D341Med (cell line): Measurements from ENCODE around the gene SPEM2.

Experiments
- DNase-seq: peaks from one replicate; pipeline ENCODE4 v3.0.0; 2012; ENCODE audit warnings: low spot score

SPEM2 gene

DNA sequence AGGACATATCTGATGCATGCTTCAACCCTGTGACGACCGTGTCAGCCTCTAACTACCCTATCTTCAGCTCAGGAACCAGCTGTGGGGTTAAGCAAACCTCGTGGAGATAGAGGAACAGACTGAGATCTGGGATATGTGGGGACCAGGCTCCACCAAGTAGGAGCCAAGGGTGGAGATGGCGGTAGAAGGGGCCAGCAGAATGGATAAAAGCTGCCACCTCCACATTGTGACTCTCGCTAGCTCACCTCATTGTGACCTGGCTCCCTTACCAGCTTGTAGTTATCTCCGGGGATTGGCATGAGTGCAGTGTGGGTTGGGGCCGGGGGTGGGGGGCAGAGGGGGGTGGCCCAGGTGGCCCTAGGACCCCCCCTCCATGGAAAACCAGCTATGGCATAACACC lies at the start of gene SPEM2:
Gene SPEM2 (plus strand): TSS at position 301 of the 400 bp plus-strand sequence. CDS start 73 bp downstream, at position 374.
- no peak for DNase-seq

GRCh38 chr17:7379134-7379533 lies 46.3 kb upstream of the SPEM2 start:
- DNase-seq: no peak

DNA sequence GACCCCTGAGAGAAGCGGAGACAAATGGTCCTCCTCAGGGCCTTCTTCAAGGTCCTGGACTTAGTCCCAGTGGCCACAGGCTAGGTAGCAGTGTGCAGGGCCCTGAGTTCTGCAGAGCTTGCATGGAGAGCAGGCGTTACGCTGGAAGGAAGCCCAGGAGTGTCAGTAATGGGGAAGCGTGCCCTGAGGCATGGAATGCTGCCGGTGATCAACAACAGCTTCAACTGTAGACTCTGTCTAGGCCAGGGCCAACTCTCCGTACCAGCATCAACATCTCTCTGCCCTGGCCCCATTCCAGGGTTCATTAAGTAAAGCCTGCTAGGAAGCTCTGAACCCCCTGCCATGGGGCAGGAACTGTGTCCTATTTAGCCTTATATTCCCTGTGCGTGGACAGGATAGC lies 45.1 kb upstream of the SPEM2 start:
- DNase-seq: no peak

GRCh38 chr17:7380855-7381683 lies 44.3 kb upstream of the SPEM2 start, which contains the start of gene TNK1:
TSS of gene TNK1 (plus strand) at chr17:7381089. CDS start at chr17:7382927, 1,838 bp downstream.
- DNase-seq: peak; percentile 74

DNA sequence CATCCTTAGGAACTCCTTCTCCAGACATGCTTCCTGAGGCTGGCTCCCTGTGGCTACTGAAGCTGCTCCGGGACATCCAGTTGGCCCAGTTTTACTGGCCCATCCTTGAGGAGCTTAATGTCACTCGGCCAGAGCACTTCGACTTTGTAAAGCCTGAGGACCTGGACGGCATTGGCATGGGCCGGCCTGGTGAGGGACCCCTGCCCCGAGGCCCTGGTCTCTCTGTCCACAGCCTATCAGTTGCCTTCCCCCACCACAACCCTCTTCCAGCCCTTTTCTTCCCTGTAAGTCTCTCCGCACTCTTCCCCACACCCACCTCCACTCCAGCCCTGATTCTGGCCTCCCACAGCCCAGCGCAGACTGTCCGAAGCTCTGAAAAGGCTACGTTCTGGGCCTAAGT lies 42.5 kb upstream of the SPEM2 start:
- DNase-seq: no peak

- DNase-seq: no peak
Measured at GRCh38 chr17:7383371-7383741, 42.1 kb upstream of the SPEM2 start.

GRCh38 chr17:7383742-7384488 lies 41.5 kb upstream of the SPEM2 start:
- no peak for DNase-seq

DNA sequence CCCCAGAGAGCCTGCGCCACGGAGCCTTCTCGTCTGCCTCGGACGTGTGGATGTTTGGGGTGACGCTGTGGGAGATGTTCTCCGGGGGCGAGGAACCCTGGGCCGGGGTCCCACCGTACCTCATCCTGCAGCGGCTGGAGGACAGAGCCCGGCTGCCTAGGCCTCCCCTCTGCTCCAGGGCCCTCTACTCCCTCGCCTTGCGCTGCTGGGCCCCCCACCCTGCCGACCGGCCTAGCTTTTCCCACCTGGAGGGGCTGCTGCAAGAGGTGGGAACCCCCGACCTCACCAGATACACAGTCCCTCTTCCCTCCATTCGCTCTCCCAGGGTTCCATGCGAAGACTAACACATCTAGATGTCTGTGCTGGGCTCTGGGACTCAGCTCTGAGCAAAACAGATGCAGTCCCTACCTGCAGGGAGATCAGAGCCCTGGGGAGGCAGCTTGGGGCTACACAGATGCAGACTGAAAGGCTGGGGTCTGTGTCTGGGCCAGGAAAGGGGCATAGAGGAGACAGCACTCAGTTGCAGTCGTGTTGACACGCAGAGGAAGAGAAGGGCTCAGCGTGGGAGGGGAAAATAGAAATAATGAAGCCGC lies 40.8 kb upstream of the SPEM2 start:
- DNase-seq: peak; percentile 8

DNA sequence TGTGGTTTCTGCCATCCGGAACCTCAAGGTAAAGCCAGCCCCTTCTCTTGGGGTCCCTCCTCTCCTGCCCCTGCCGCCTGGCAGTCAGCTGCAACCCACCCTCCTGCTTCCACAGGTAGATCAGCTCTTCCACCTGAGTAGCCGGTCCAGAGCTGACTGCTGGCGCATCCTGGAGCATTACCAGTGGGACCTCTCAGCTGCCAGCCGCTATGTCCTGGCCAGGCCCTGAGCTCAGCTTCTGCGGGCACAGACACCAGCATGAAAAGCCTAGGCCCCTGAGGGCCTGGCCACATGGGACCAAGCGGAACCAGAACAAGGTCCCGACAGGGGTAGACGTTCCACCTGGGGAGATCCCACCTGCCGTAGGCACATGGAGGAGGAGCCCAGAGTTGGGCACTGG lies 36.6 kb upstream of the SPEM2 start:
- no peak for DNase-seq

- no peak for DNase-seq
Measured at GRCh38 chr17:7389924-7390910, 35.2 kb upstream of the SPEM2 start.

DNA sequence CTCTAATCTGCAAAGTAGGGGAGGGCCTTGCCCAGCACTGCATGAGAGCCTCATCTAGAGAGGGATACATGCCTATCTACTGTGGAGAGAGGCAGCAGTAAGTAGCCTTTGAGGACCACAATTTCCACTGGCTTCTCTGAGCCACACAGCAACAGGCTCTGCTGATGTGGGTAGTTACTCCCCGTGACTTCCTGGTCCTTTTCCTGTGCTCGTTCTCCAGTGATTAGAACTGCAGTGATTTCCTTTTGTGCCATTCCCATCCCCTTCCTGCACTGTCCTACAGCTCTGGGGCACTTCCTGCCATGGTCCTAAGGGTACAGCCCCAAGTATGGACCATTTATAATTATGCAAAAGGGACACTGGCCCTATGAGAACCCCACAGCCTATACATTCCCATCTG lies 34.1 kb upstream of the SPEM2 start:
- DNase-seq: no peak

DNA sequence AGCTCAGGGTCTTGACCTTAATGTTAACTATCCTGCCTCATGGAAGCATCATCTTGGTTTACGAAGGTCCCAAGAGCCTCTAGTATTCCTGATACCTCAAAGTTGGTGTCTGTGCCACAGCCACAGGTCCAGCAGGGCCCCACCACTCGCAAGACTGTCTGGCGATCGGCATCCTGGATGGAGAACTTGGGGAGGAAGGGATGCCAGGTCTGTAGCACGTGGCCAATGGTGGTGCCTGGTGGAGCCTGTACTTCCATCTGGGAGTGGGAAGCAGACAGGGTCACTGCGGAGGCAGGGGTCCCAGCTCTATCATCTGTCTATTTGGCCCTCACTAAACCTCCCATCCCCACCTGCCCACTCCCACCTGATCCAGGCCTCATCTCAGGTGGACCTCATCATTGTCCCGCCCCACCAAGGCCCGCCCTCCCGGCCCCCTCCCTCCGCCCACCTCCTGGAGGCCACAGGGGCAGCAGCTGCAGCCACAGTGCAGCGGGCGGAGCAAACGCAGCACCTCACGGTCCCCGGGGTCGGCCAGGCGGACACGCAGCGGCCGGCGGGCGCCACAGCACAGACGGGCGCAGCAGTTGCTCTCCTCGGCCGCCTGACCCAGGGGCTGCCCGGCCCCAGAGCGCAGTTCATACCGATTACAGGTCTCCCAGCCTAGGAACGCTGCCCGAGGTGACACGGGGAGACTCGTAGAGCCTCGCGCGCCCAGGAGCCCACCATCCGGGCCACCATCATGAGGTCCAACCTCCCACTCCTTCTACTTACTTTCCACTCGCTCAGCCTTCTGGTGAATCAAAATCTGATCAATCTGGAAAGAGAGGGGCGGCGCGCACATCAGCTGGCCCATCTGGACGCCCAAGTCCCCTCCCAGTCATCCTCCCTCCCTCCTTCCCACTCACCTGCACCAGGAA lies 32.5 kb upstream of the SPEM2 start:
- no peak for DNase-seq

- peak; percentile 66 for DNase-seq
Measured at GRCh38 chr17:7393613-7394451, 31.6 kb upstream of the SPEM2 start.

GRCh38 chr17:7394452-7395191 lies 30.8 kb upstream of the SPEM2 start, which contains the start of gene PLSCR3:
TSS of gene PLSCR3 (minus strand) at chr17:7394525. CDS start at chr17:7394110, 415 bp downstream.
- peak; percentile 89 for DNase-seq

GRCh38 chr17:7396147-7396546 lies 29.3 kb upstream of the SPEM2 start:
- DNase-seq: no peak

- DNase-seq: no peak
Measured at GRCh38 chr17:7398612-7399011, 26.8 kb upstream of the SPEM2 start.

GRCh38 chr17:7403043-7403726 lies 22.2 kb upstream of the SPEM2 start:
- DNase-seq: peak; percentile 51

- no peak for DNase-seq
Measured at GRCh38 chr17:7403727-7403976, 21.8 kb upstream of the SPEM2 start.
